ENCODE measurements around the gene VWA8. TPM values are rescaled to one million over a fixed set of nuclear protein-coding genes. Genes with fewer than 3 reads are reported as not detected.

Gene VWA8
- total and polyA plus RNA-seq, 2 of the 8 experiments (the other 6 are each of a cell fraction or from before 2014, with no cell fraction given): 5.9 to 19.6 TPM

DNA sequence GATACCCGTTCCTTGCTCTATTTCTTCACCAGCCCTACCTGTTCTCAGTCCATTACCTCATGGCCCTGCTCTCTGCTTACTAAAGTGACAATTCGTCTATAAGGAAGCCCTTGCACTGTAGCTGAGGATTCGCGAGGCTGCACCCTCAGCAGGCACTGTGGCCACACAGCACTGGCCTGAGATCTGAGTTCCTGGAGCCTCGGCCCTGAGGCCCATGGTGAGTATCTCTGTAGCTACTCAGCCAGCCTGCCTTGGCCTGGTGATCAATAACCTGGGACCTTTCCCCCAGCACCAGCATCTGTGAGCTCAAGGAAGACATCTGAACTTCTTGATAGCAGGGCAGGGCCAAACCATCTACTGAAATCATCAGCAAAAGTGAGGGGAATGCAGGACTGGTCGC, 412.9 kb downstream of the VWA8 start:
- H2BK20ac ChIP-seq (ENCODE audit: low read length): no peak overlapping the region
- H4K8ac ChIP-seq (ENCODE audit: extremely low read depth, insufficient read depth, low read length): peak overlapping the region; percentile 81; the same call in 1 of the 2 replicates
- H4K20me1 ChIP-seq (replicated peaks in 1 of 2; ENCODE audit: control insufficient read depth in 1 of 2, insufficient read depth in 2 of 2, low read length in 2 of 2): no peaks in the 10 kb centered on the region
- no peak overlapping the region for H2BK15ac ChIP-seq (ENCODE audit: low read length)
- no peak overlapping the region for H3K56ac ChIP-seq (replicated peaks; ENCODE audit: insufficient read length, low read depth, low read length)
- H2BK12ac ChIP-seq (ENCODE audit: low read depth, low read length): no peak overlapping the region
- H3K4me3 ChIP-seq (ENCODE audit: extremely low read depth in 1 of 4, insufficient read depth in 2 of 4, low read depth in 3 of 4, low read length in 4 of 4): no peak overlapping the region
- no peaks in the 10 kb centered on the region for H3K79me1 ChIP-seq (ENCODE audit: low read depth, low read length)
- H2BK120ac ChIP-seq (replicated peaks; ENCODE audit: low read depth, low read length): no peak overlapping the region
- no peak overlapping the region for H2BK5ac ChIP-seq (ENCODE audit: low read depth, low read length)
- H3K18ac ChIP-seq (ENCODE audit: extremely low read depth, low read length): no peak overlapping the region
- no peak overlapping the region for H3K14ac ChIP-seq (ENCODE audit: insufficient read length)
- no peaks in the 10 kb centered on the region for H3K23me2 ChIP-seq (ENCODE audit: low read depth, low read length)
- H3K9me3 ChIP-seq (ENCODE audit: insufficient read depth in 2 of 2, low read depth in 1 of 2, low read length in 1 of 2): no peaks in the 10 kb centered on the region
- H2AFZ ChIP-seq (ENCODE audit: low read length): 0 out of 2 replicates have a peak overlapping the region, but pooled peaks have one; percentile 96
- H3K4ac ChIP-seq (replicated peaks; ENCODE audit: insufficient read length, low read depth, low read length): no peak overlapping the region
- DNase-seq (ENCODE audit: low read depth in 1 of 2, low spot score in 2 of 2): no peak
- no peaks in the 10 kb centered on the region for H3K36me3 ChIP-seq (ENCODE audit: control insufficient read depth in 2 of 4, insufficient read depth in 4 of 4, low read length in 3 of 4)
- H2AK5ac ChIP-seq (ENCODE audit: low read depth, low read length): no peak overlapping the region
- WGBS, 2 experiments (ENCODE audit: extremely low coverage in 1 of 2, insufficient coverage in 1 of 2, insufficient read length in 1 of 2, insufficient replicate concordance in 2 of 2, low coverage in 1 of 2, low lambda C conversion rate in 2 of 2, missing lambda C conversion rate in 1 of 2): 84% methylated on average over 6 of the region's 6 CpGs; no CpG with 5 or more reads in 1 of the 2 experiments
- no peak overlapping the region for H4K5ac ChIP-seq (ENCODE audit: insufficient read length, low read depth, low read length)
- H3K4me2 ChIP-seq (ENCODE audit: insufficient read depth in 1 of 2, low read depth in 2 of 2, low read length in 2 of 2): no peak overlapping the region
- H3K4me1 ChIP-seq (replicated peaks in 1 of 4; ENCODE audit: control insufficient read depth in 3 of 4, insufficient read depth in 4 of 4, low read length in 3 of 4): peaks cover 0 to 4% (median 2%) of the 10 kb centered on the region in 4 experiments; a peak in 3 of 7 replicates
- no peaks in the 10 kb centered on the region for H3K79me2 ChIP-seq (ENCODE audit: control insufficient read depth in 1 of 2, insufficient read depth in 2 of 2, low read length in 2 of 2)
- no peak overlapping the region for H4K91ac ChIP-seq (replicated peaks; ENCODE audit: insufficient read length, low read length)
- FAIRE-seq: no peak
- no peak overlapping the region for H3K27ac ChIP-seq (ENCODE audit: low read depth, low read length)
- no peak overlapping the region for H3K23ac ChIP-seq (ENCODE audit: insufficient read length)
- ChIA-PET CTCF (ENCODE audit: partially characterized antibody) (interaction anchor here (0.6 to 2.8 kb wide), 6 partner anchors 10 to 103 kb away, joined by 3 to 10 read pairs (median 3); no protein-coding TSS in a partner anchor), POLR2A (ENCODE audit: partially characterized antibody) (no interaction called here)
- no peaks in the 10 kb centered on the region; a peak in 1 of 7 replicates for H3K27me3 ChIP-seq (replicated peaks in 1 of 4; ENCODE audit: control insufficient read depth in 3 of 4, extremely low read depth in 1 of 4, insufficient read depth in 3 of 4, low read length in 3 of 4)
- H3K9ac ChIP-seq (replicated peaks in 1 of 4; ENCODE audit: extremely low read depth in 1 of 4, low read depth in 3 of 4, low read length in 3 of 4): no peak overlapping the region
- no peak for TF ChIP-seq BACH1 (IDR thresholded peaks at IDR 0.05; ENCODE audit: low read length)
- TF ChIP-seq MAFK (IDR thresholded peaks at IDR 0.05; ENCODE audit: low read depth, low read length): no peak
- TF ChIP-seq ASH2L (IDR thresholded peaks at IDR 0.05; ENCODE audit: low read length): no peak
- TF ChIP-seq KDM5A (IDR thresholded peaks at IDR 0.05; ENCODE audit: low read length): no peak
- TF ChIP-seq HDAC2 (IDR thresholded peaks at IDR 0.05; ENCODE audit: borderline replicate concordance in 1 of 2, low read depth in 2 of 2, low read length in 2 of 2): no peak
- TF ChIP-seq GABPA (IDR thresholded peaks at IDR 0.05; ENCODE audit: borderline replicate concordance, insufficient read depth, low read length): no peak
- TF ChIP-seq NANOG (IDR thresholded peaks at IDR 0.05; ENCODE audit: insufficient read depth, low read depth, low read length, poor library complexity, severe bottlenecking): no peak
- TF ChIP-seq CBX8 (IDR thresholded peaks at IDR 0.05; ENCODE audit: borderline replicate concordance, low read depth, low read length): no peak
- no peak for TF ChIP-seq EZH2 (IDR thresholded peaks at IDR 0.05; ENCODE audit: low read depth, low read length, severe bottlenecking)
- TF ChIP-seq CBX5 (IDR thresholded peaks at IDR 0.05; ENCODE audit: low read depth, low read length): no peak
- TF ChIP-seq CHD2 (IDR thresholded peaks at IDR 0.05; ENCODE audit: low read length): no peak
- TF ChIP-seq TCF12 (IDR thresholded peaks at IDR 0.05; ENCODE audit: low read depth, low read length): no peak
- no peak for TF ChIP-seq EP300 (IDR thresholded peaks at IDR 0.05; ENCODE audit: borderline replicate concordance in 1 of 2, low read depth in 2 of 2, low read length in 2 of 2)
